Naive B cell (primary cell): Measurements from ENCODE around the gene CD46. TPM values are rescaled to one million over a fixed set of nuclear protein-coding genes. Genes with fewer than 3 reads are reported as not detected.

ENCODE experiments used
- ATAC-seq, 2 donors: fragments of 150-1000 bp; cut with Tn5 transposase; 2 replicates each; pipeline ENCODE4 v1.10.0; 2021; ENCODE audit warnings: low read depth in 2 of 2, mild to moderate bottlenecking in 2 of 2, moderate library complexity in 2 of 2
- DNase-seq: peaks from one replicate; pipeline ENCODE4 v3.0.0; 2022
- H3K27ac Mint-ChIP-seq, 6 donors: one replicate each; pipeline ENCODE4 v1.8.0; 2020 to 2022; ENCODE audit warnings: mild to moderate bottlenecking in 6 of 6, mixed read lengths in 6 of 6, moderate library complexity in 5 of 6, inconsistent platforms in 2 of 6
- H3K27me3 Mint-ChIP-seq, 3 donors: one replicate each; pipeline ENCODE4 v1.8.0; 2021 to 2022; ENCODE audit warnings: mixed read lengths in 3 of 3, mild to moderate bottlenecking in 1 of 3
- H3K36me3 Mint-ChIP-seq, 2 donors: one replicate each; pipeline ENCODE4 v1.8.0; 2020 to 2022; ENCODE audit warnings: mixed read lengths in 2 of 2, inconsistent platforms in 1 of 2, mild to moderate bottlenecking in 1 of 2
- H3K4me1 Mint-ChIP-seq, 3 donors: one replicate each; pipeline ENCODE4 v1.8.0; 2020 to 2022; ENCODE audit warnings: mixed read lengths in 3 of 3, inconsistent platforms in 1 of 3, mild to moderate bottlenecking in 1 of 3, moderate library complexity in 1 of 3
- H3K4me3 Mint-ChIP-seq, 8 donors: one replicate each; pipeline ENCODE4 v1.8.0; 2020 to 2022; ENCODE audit warnings: mild to moderate bottlenecking in 8 of 8, mixed read lengths in 8 of 8, moderate library complexity in 8 of 8, inconsistent platforms in 2 of 8
- H3K9me3 Mint-ChIP-seq, 7 donors: one replicate each; pipeline ENCODE4 v1.8.0; 2020 to 2022; ENCODE audit warnings: mixed read lengths in 7 of 7, mild to moderate bottlenecking in 5 of 7, inconsistent platforms in 2 of 7, moderate library complexity in 1 of 7
- polyA plus RNA-seq, 6 donors: library from polyadenylated mRNA; unstranded; fragments of 300-500 nt; fragmentation: Illumina TruSeq; gene quantifications; one replicate each; pipeline ENCODE4 v1.2.3, GENCODE V29; 2021; ENCODE audit warnings: low read depth in 6 of 6

The CD46 gene
- polyA plus RNA-seq, 6 donors from 2014 or later = 75.9 to 140 (median 98.2) TPM

- DNase-seq (no peak), ATAC-seq (no peak)
- Mint-ChIP-seq H3K36me3 (peaks cover 22 to 34% of the 10 kb centered on the region in 2 donors), H3K4me1 (peaks cover 72 to 93% (median 86%) of the 10 kb centered on the region in 3 donors), H3K27me3 (peaks cover 0 to 6% (median 5%) of the 10 kb centered on the region in 3 donors), H3K9me3 (peaks cover 0 to 5% (median 2%) of the 10 kb centered on the region in 7 donors), H3K27ac (peak overlapping the region; percentile 98 to 100 (median 100)), H3K4me3 (peak overlapping the region; percentile 30 to 99 (median 96))
These were observed 73.0 kb downstream of the CD46 start for GRCh38 chr1:207824691-207825408.

- Mint-ChIP-seq H3K27ac (peak overlapping the region; percentile 97 to 100 (median 99)), H3K27me3 (peaks cover 0 to 6% (median 5%) of the 10 kb centered on the region in 3 donors), H3K4me1 (peaks cover 71 to 92% (median 86%) of the 10 kb centered on the region in 3 donors), H3K9me3 (peaks cover 0 to 5% (median 2%) of the 10 kb centered on the region in 7 donors), H3K36me3 (peaks cover 19 to 30% of the 10 kb centered on the region in 2 donors), H3K4me3 (peak overlapping the region; percentile 1 to 99 (median 92))
- ATAC-seq (no peak), DNase-seq (no peak)
These were observed 73.5 kb downstream of the CD46 start for GRCh38 chr1:207825409-207825695.

- H3K27me3 Mint-ChIP-seq = peaks cover 0 to 6% (median 5%) of the 10 kb centered on the region in 3 donors
- H3K36me3 Mint-ChIP-seq = peaks cover 16 to 25% of the 10 kb centered on the region in 2 donors
- DNase-seq = peak; percentile 94
- peak; percentile 69 to 72 for ATAC-seq
- peaks cover 0 to 5% (median 2%) of the 10 kb centered on the region in 7 donors for H3K9me3 Mint-ChIP-seq
- H3K4me1 Mint-ChIP-seq = peaks cover 71 to 92% (median 87%) of the 10 kb centered on the region in 3 donors
- H3K4me3 Mint-ChIP-seq = peak overlapping the region; percentile 77 to 99 (median 92)
- peak overlapping the region; percentile 97 to 100 (median 99) for H3K27ac Mint-ChIP-seq
These were observed 74.1 kb downstream of the CD46 start for GRCh38 chr1:207825719-207826556.

- Mint-ChIP-seq H3K27ac (peak overlapping the region; percentile 97 to 100 (median 99)), H3K4me3 (peak overlapping the region; percentile 77 to 99 (median 92)), H3K36me3 (peaks cover 15 to 22% of the 10 kb centered on the region in 2 donors), H3K9me3 (peaks cover 0 to 5% (median 2%) of the 10 kb centered on the region in 7 donors), H3K27me3 (peaks cover 0 to 6% (median 5%) of the 10 kb centered on the region in 3 donors), H3K4me1 (peaks cover 68 to 92% (median 88%) of the 10 kb centered on the region in 3 donors)
- ATAC-seq (no peak), DNase-seq (no peak)
These were observed 75.0 kb downstream of the CD46 start for GRCh38 chr1:207826557-207827487.

- Mint-ChIP-seq H3K27me3 (peaks cover 0 to 6% (median 5%) of the 10 kb centered on the region in 3 donors), H3K27ac (peak overlapping the region in 3 of 6 donors; percentile 74 to 100 (median 99)), H3K4me1 (peaks cover 68 to 92% (median 88%) of the 10 kb centered on the region in 3 donors), H3K4me3 (peak overlapping the region in 4 of 8 donors; percentile 42 to 98 (median 91)), H3K36me3 (peaks cover 10 to 16% of the 10 kb centered on the region in 2 donors), H3K9me3 (peaks cover 0 to 5% (median 2%) of the 10 kb centered on the region in 7 donors)
- ATAC-seq = no peak
- DNase-seq = no peak
These were observed 75.6 kb downstream of the CD46 start for GRCh38 chr1:207827488-207827830.

GRCh38 chr1:207828046-207828445, 76.2 kb downstream of the CD46 start:
- peak overlapping the region in 7 of 8 donors; percentile 7 to 68 (median 44) for H3K4me3 Mint-ChIP-seq
- H3K4me1 Mint-ChIP-seq = peaks cover 64 to 92% (median 88%) of the 10 kb centered on the region in 3 donors
- peaks cover 5 to 10% of the 10 kb centered on the region in 2 donors for H3K36me3 Mint-ChIP-seq
- peaks cover 0 to 5% (median 2%) of the 10 kb centered on the region in 7 donors for H3K9me3 Mint-ChIP-seq
- peak overlapping the region; percentile 1 to 99 (median 81) for H3K27ac Mint-ChIP-seq
- peaks cover 0 to 6% (median 5%) of the 10 kb centered on the region in 3 donors for H3K27me3 Mint-ChIP-seq
- ATAC-seq (no peak), DNase-seq (no peak)

GRCh38 chr1:207828485-207829158, 76.8 kb downstream of the CD46 start:
- Mint-ChIP-seq H3K4me3 (peak overlapping the region in 7 of 8 donors; percentile 7 to 68 (median 44)), H3K4me1 (peaks cover 63 to 95% (median 89%) of the 10 kb centered on the region in 3 donors), H3K9me3 (peaks cover 0 to 5% (median 2%) of the 10 kb centered on the region in 7 donors), H3K27ac (peak overlapping the region; percentile 47 to 99 (median 81)), H3K36me3 (peaks cover 5 to 7% of the 10 kb centered on the region in 2 donors), H3K27me3 (peaks cover 0 to 6% (median 5%) of the 10 kb centered on the region in 3 donors)
- ATAC-seq (peak; percentile 4 to 7), DNase-seq (peak; percentile 52)

- no peak overlapping the region for H3K4me3 Mint-ChIP-seq
- ATAC-seq = no peak
- no peak for DNase-seq
- H3K36me3 Mint-ChIP-seq = no peaks in the 10 kb centered on the region
- H3K4me1 Mint-ChIP-seq = peaks cover 66 to 95% (median 89%) of the 10 kb centered on the region in 3 donors
- H3K27ac Mint-ChIP-seq = peak overlapping the region in 2 of 6 donors; percentile 91 to 99
- H3K9me3 Mint-ChIP-seq = no peaks in the 10 kb centered on the region
- H3K27me3 Mint-ChIP-seq = no peaks in the 10 kb centered on the region
These were observed 77.7 kb downstream of the CD46 start for GRCh38 chr1:207829576-207829975.

GRCh38 chr1:207830788-207831187, 78.9 kb downstream of the CD46 start:
- Mint-ChIP-seq H3K27me3 (no peaks in the 10 kb centered on the region), H3K9me3 (no peaks in the 10 kb centered on the region), H3K36me3 (no peaks in the 10 kb centered on the region), H3K4me3 (peak overlapping the region in 4 of 8 donors; percentile 41 to 70 (median 56)), H3K4me1 (peaks cover 69 to 92% (median 90%) of the 10 kb centered on the region in 3 donors), H3K27ac (peak overlapping the region in 5 of 6 donors; percentile 69 to 93 (median 84))
- ATAC-seq (no peak), DNase-seq (no peak)

- ATAC-seq = peak; percentile 88 to 90
- Mint-ChIP-seq H3K36me3 (no peaks in the 10 kb centered on the region), H3K27ac (peak overlapping the region; percentile 83 to 97 (median 85)), H3K4me3 (peak overlapping the region in 7 of 8 donors; percentile 31 to 83 (median 64)), H3K27me3 (no peaks in the 10 kb centered on the region), H3K4me1 (peaks cover 61 to 89% (median 88%) of the 10 kb centered on the region in 3 donors), H3K9me3 (no peaks in the 10 kb centered on the region)
- peak; percentile 51 for DNase-seq
These were observed 79.9 kb downstream of the CD46 start for GRCh38 chr1:207831517-207832327.

- ATAC-seq = no peak
- Mint-ChIP-seq H3K4me1 (peaks cover 61 to 92% (median 85%) of the 10 kb centered on the region in 3 donors), H3K9me3 (no peaks in the 10 kb centered on the region), H3K27ac (peak overlapping the region; percentile 66 to 97 (median 84)), H3K36me3 (no peaks in the 10 kb centered on the region), H3K4me3 (peak overlapping the region in 2 of 8 donors; percentile 9 to 72), H3K27me3 (no peaks in the 10 kb centered on the region)
- no peak for DNase-seq
These were observed 80.9 kb downstream of the CD46 start for GRCh38 chr1:207832796-207833195.
